ENCODE data around the gene RBKS. TPM values are rescaled to one million over a fixed set of nuclear protein-coding genes. Genes with fewer than 3 reads are reported as not detected.

Gene RBKS
- total and polyA plus RNA-seq, 2 of the 8 experiments (the other 6 are each of a cell fraction or from before 2014, with no cell fraction given) = 1.1 to 1.5 TPM

DNA sequence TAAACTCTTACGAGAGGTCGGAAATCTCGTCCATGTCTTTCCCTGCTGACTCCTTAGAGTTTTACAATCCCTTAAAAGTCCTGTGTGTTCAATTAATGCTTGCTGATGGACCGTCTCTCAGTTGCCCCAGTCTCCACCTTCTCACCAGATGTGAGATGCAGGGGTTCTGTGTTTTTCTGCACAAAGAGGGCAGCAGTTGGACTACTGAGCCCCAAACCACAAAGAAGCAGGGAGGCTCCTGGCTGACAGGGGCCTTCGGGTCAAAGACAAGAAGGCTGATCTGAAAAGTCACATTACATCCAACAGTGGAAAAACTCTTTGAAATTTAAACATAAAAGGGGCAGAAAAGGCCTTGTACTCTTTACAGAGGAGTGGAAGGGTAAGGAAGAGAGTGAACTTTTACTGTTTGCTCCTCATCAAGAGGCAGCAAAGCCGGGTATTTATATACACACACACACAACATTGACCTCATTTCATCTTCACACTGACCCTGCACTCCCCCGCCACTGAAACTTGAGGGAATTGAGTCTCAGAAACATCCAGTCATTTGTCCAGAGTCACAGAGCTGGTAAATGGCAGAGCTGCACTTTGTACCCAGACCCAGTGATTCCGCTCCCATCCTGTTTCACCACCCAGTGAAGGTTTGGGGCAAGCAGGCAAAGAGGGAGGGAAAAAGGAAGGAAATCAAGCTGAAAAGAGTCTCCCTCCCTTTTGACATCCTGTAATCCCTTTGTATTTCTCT, 94.9 kb downstream of the RBKS start (continued):
- TF ChIP-seq, protein P1, sequence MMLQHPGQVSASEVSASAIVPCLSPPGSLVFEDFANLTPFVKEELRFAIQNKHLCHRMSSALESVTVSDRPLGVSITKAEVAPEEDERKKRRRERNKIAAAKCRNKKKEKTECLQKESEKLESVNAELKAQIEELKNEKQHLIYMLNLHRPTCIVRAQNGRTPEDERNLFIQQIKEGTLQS (IDR thresholded peaks at IDR 0.05; ENCODE audit: insufficient read depth, low read depth, low read length) = no peak
- TF ChIP-seq SIN3A (conservative IDR thresholded peaks at IDR 0.05 in 1 of 2, IDR thresholded peaks at IDR 0.05 in 1 of 2; ENCODE audit: low read depth in 1 of 2, low read length in 2 of 2) = no peak
- TF ChIP-seq NRF1 (IDR thresholded peaks at IDR 0.05; ENCODE audit: low read depth, low read length) = no peak
- TF ChIP-seq EZH2 (IDR thresholded peaks at IDR 0.05; ENCODE audit: low read depth, low read length, severe bottlenecking) = no peak
- TF ChIP-seq, protein P2, sequence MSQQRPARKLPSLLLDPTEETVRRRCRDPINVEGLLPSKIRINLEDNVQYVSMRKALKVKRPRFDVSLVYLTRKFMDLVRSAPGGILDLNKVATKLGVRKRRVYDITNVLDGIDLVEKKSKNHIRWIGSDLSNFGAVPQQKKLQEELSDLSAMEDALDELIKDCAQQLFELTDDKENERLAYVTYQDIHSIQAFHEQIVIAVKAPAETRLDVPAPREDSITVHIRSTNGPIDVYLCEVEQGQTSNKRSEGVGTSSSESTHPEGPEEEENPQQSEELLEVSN (IDR thresholded peaks at IDR 0.05) = no peak
- no peak for TF ChIP-seq CTBP2 (IDR thresholded peaks at IDR 0.05; ENCODE audit: borderline replicate concordance, insufficient read depth, insufficient read length, low read length)

All from H1 (cell line).